CD14-positive monocyte (primary cell): ENCODE measurements around the gene MAD1L1. TPM values are rescaled to one million over a fixed set of nuclear protein-coding genes. Genes with fewer than 3 reads are reported as not detected.

Source experiments
- DNase-seq, 3 donors: peaks; one replicate each; pipeline ENCODE4 v3.0.0-alpha.2; 2011 to 2022
- H2AFZ ChIP-seq: 2 replicates; pipeline ENCODE4 v1.6.0; 2012; ENCODE audit warnings: mild to moderate bottlenecking, low read depth, low read length, inconsistent platforms; ENCODE audit not compliant: insufficient read depth, poor library complexity, severe bottlenecking
- H3K27ac ChIP-seq, 2 donors: 1 replicate in 1 of 2; 2 replicates in 1 of 2; pipeline ENCODE4 v1.5.1; 2012 to 2013; ENCODE audit warnings: low read length in 2 of 2, control low read depth in 1 of 2, inconsistent platforms in 1 of 2, low read depth in 1 of 2, mild to moderate bottlenecking in 1 of 2
- H3K27me3 ChIP-seq, 2 donors: one replicate each; pipeline versions ENCODE4 v1.6.0 to v1.6.1; 2011 to 2013; ENCODE audit warnings: low read length in 2 of 2; ENCODE audit not compliant: control insufficient read depth in 2 of 2, insufficient read depth in 2 of 2
- H3K36me3 ChIP-seq, 2 donors: replicated peaks in 1 of 2; 1 replicate in 1 of 2; 2 replicates in 1 of 2; pipeline versions ENCODE4 v1.5.1 to v1.6.1; 2012 to 2013; ENCODE audit warnings: low read length in 2 of 2, control low read depth in 1 of 2, inconsistent platforms in 1 of 2, mild to moderate bottlenecking in 1 of 2; ENCODE audit not compliant: insufficient read depth in 2 of 2, control insufficient read depth in 1 of 2
- H3K4me1 ChIP-seq, 2 donors: 1 replicate in 1 of 2; 2 replicates in 1 of 2; pipeline versions ENCODE4 v1.5.1 to v1.6.1; 2012 to 2013; ENCODE audit warnings: low read length in 2 of 2, control low read depth in 1 of 2, inconsistent platforms in 1 of 2, mild to moderate bottlenecking in 1 of 2, moderate library complexity in 1 of 2; ENCODE audit not compliant: insufficient read depth in 2 of 2, control insufficient read depth in 1 of 2
- H3K4me2 ChIP-seq: replicated peaks from 2 replicates; pipeline ENCODE3; 2012; ENCODE audit warnings: low read length, moderate library complexity, mild to moderate bottlenecking; ENCODE audit not compliant: poor library complexity, severe bottlenecking; ENCODE audit errors: extremely low read depth
- H3K4me3 ChIP-seq, 3 experiments: fragments of 200-600 bp in 1 of 3; sonication (generic) in 1 of 3; replicated peaks in 1 of 3; 1 replicate in 2 of 3; 2 replicates in 1 of 3; pipeline ENCODE4 v1.5.1; 2011 to 2013; ENCODE audit warnings: low read length in 3 of 3, mild to moderate bottlenecking in 3 of 3, control low read depth in 2 of 3, low read depth in 2 of 3, inconsistent platforms in 1 of 3, moderate library complexity in 1 of 3
- H3K79me2 ChIP-seq: 2 replicates; pipeline ENCODE4 v1.6.0; 2012; ENCODE audit warnings: mild to moderate bottlenecking, control low read depth, inconsistent platforms, low read length, moderate library complexity; ENCODE audit not compliant: insufficient read depth
- H3K9ac ChIP-seq: 2 replicates; pipeline ENCODE4 v1.6.0; 2017; ENCODE audit warnings: low read length, mild to moderate bottlenecking; ENCODE audit not compliant: insufficient read depth, poor library complexity, severe bottlenecking
- H3K9me3 ChIP-seq, 2 donors: replicated peaks in 1 of 2; 1 replicate in 1 of 2; 2 replicates in 1 of 2; pipeline versions ENCODE4 v1.5.1 to v1.6.1; 2012 to 2013; ENCODE audit warnings: low read length in 2 of 2, control low read depth in 1 of 2; ENCODE audit not compliant: control insufficient read depth in 1 of 2, insufficient read depth in 1 of 2
- H4K20me1 ChIP-seq: 2 replicates; pipeline ENCODE4 v1.6.0; 2012; ENCODE audit warnings: mild to moderate bottlenecking, low read length, control low read depth, moderate library complexity; ENCODE audit not compliant: insufficient read depth
- H3K27ac Mint-ChIP-seq, 7 donors: one replicate each; pipeline ENCODE4 v1.8.0; 2020; ENCODE audit warnings: mild to moderate bottlenecking in 7 of 7, mixed read lengths in 7 of 7, moderate library complexity in 6 of 7, inconsistent platforms in 2 of 7
- H3K27me3 Mint-ChIP-seq, 3 donors: one replicate each; pipeline ENCODE4 v1.8.0; 2021 to 2022; ENCODE audit warnings: low read depth in 3 of 3, mild to moderate bottlenecking in 3 of 3, mixed read lengths in 3 of 3, moderate library complexity in 3 of 3, inconsistent platforms in 1 of 3
- H3K36me3 Mint-ChIP-seq, 2 donors: one replicate each; pipeline ENCODE4 v1.8.0; 2020; ENCODE audit warnings: mixed read lengths in 2 of 2, inconsistent platforms in 1 of 2, mild to moderate bottlenecking in 1 of 2
- H3K4me1 Mint-ChIP-seq: one replicate; pipeline ENCODE4 v1.8.0; 2020; ENCODE audit warnings: mild to moderate bottlenecking, mixed read lengths
- H3K4me3 Mint-ChIP-seq, 2 donors: one replicate each; pipeline ENCODE4 v1.8.0; 2020; ENCODE audit warnings: mild to moderate bottlenecking in 2 of 2, mixed read lengths in 2 of 2, moderate library complexity in 1 of 2
- H3K9me3 Mint-ChIP-seq, 7 donors: one replicate each; pipeline ENCODE4 v1.8.0; 2020 to 2022; ENCODE audit warnings: mixed read lengths in 7 of 7, mild to moderate bottlenecking in 6 of 7, moderate library complexity in 6 of 7, inconsistent platforms in 2 of 7
- WGBS: methylation state at CpG from one replicate; pipeline ENCODE4 v1.1.5; 2013; ENCODE audit warnings: missing lambda C conversion rate; ENCODE audit not compliant: insufficient coverage; 5-methylcytosine and 5-hydroxymethylcytosine counted together
- intact Hi-C, 2 donors: fragments of 100-400 bp; cut with micrococcal nuclease; formaldehyde crosslinking; loops; one replicate each; pipeline versions ENCODE4 v1.15.0 to v1.15.1; 2023
- polyA plus RNA-seq, 3 donors: library from polyadenylated mRNA; depleted of rRNA in 1 of 3; unstranded in 2 of 3; stranded (reverse) in 1 of 3; fragments of 300-500 nt in 2 of 3; fragments of >200 nt in 1 of 3; fragmentation: Illumina TruSeq in 2 of 3; gene quantifications; 1 replicate in 2 of 3; 2 replicates in 1 of 3; pipeline ENCODE4 v1.2.3, GENCODE V29; 2012 to 2021
- TF ChIP-seq, protein P1 (sequence below): fragments of 200-600 bp; IDR thresholded peaks from one replicate; pipeline ENCODE4 v1.8.0; 2022; ENCODE audit warnings: antibody characterized with exemption, mild to moderate bottlenecking

Gene MAD1L1
- polyA plus RNA-seq, 3 donors = 22.0 to 39.4 (median 33.2) TPM

DNA sequence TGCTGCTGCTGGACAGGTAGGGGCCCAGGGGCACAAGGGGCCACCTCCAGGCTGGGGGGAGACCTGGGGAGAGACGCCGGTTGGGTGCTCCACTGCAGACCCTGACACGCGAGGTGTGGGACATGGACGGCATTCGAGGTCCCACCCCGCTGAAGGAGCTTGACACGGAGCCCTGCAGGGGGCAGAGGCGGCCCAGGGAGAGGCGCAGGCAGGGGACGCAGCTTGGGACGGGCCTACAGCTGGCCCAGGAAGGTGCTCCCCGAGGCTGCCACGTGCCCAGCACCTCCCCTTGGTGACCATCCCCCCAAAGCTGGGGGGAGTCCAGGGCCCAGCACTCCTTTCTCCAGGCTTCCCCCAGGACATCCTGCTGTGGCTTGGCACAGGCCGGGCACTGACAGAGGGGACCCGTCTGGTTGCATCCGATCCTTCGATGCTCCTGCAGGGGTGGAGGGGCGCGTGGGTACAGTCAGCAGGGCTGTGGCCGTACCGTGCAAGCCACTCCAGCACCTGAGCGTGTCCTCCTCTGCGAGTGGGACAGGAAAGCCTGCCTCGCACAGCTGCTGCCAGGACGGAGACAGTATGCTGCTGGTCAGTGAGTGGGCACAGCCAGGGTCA lies 388.3 kb downstream of the MAD1L1 start:
- no peaks in the 10 kb centered on the region for H3K4me1 Mint-ChIP-seq
- peaks cover 0 to 19% of the 10 kb centered on the region in 2 donors for H3K36me3 ChIP-seq
- no peaks in the 10 kb centered on the region for H3K79me2 ChIP-seq
- peaks cover 0 to 2% (median 0%) of the 10 kb centered on the region in 3 donors for H3K27me3 Mint-ChIP-seq
- H3K9ac ChIP-seq = no peak overlapping the region
- H3K4me3 Mint-ChIP-seq = no peak overlapping the region
- H4K20me1 ChIP-seq = peaks cover 51% of the 10 kb centered on the region
- no peak overlapping the region for H3K4me2 ChIP-seq
- peaks cover 11 to 28% of the 10 kb centered on the region in 2 donors for H3K36me3 Mint-ChIP-seq
- intact Hi-C loops = no loop called here
- TF ChIP-seq, protein P1, sequence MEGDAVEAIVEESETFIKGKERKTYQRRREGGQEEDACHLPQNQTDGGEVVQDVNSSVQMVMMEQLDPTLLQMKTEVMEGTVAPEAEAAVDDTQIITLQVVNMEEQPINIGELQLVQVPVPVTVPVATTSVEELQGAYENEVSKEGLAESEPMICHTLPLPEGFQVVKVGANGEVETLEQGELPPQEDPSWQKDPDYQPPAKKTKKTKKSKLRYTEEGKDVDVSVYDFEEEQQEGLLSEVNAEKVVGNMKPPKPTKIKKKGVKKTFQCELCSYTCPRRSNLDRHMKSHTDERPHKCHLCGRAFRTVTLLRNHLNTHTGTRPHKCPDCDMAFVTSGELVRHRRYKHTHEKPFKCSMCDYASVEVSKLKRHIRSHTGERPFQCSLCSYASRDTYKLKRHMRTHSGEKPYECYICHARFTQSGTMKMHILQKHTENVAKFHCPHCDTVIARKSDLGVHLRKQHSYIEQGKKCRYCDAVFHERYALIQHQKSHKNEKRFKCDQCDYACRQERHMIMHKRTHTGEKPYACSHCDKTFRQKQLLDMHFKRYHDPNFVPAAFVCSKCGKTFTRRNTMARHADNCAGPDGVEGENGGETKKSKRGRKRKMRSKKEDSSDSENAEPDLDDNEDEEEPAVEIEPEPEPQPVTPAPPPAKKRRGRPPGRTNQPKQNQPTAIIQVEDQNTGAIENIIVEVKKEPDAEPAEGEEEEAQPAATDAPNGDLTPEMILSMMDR = no peak
- no peak overlapping the region for H3K4me3 ChIP-seq
- no peaks in the 10 kb centered on the region for H3K27me3 ChIP-seq
- peak overlapping the region in 1 of 7 donors; percentile 49 for H3K27ac Mint-ChIP-seq
- DNase-seq = no peak
- no peak overlapping the region for H2AFZ ChIP-seq
- H3K27ac ChIP-seq = no peak overlapping the region
- peaks cover 0 to 2% (median 0%) of the 10 kb centered on the region in 7 donors for H3K9me3 Mint-ChIP-seq
- H3K9me3 ChIP-seq = no peaks in the 10 kb centered on the region
- 80% methylated on average over 26 of the region's 26 CpGs for WGBS
- H3K4me1 ChIP-seq = no peaks in the 10 kb centered on the region

DNA sequence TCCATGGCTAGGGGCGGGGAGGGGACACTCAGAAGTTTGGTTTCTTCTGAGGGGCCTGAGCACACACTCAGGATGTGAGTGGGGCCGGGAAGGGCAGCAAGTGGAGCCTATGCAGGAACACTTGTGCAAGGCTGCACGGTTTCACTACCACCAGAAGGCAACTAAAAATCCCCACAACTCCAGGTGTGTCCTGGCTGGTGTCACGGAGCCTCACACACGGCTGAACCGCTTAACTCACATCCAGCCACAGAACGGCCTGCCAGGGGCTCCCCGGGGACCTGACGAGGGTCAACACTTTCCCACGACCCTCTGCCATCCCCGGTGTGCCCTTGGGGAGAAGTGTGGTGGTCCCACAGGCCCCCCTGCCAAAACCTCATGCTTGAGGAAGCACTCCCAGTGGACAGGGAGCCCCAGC lies 388.8 kb downstream of the MAD1L1 start:
- Mint-ChIP-seq H3K9me3 (peaks cover 0 to 6% (median 0%) of the 10 kb centered on the region in 7 donors), H3K4me3 (no peak overlapping the region), H3K27ac (no peak overlapping the region), H3K4me1 (no peaks in the 10 kb centered on the region), H3K27me3 (peaks cover 0 to 2% (median 0%) of the 10 kb centered on the region in 3 donors), H3K36me3 (peaks cover 11 to 28% of the 10 kb centered on the region in 2 donors)
- H4K20me1 ChIP-seq = peaks cover 46% of the 10 kb centered on the region
- no peak overlapping the region for H3K27ac ChIP-seq
- H3K9me3 ChIP-seq = no peaks in the 10 kb centered on the region
- no peak overlapping the region for H3K4me3 ChIP-seq
- intact Hi-C loops = no loop called here
- H3K36me3 ChIP-seq = peaks cover 0 to 19% of the 10 kb centered on the region in 2 donors
- H3K4me1 ChIP-seq = no peaks in the 10 kb centered on the region
- DNase-seq = no peak
- no peaks in the 10 kb centered on the region for H3K27me3 ChIP-seq
- H3K79me2 ChIP-seq = no peaks in the 10 kb centered on the region
- H3K9ac ChIP-seq = no peak overlapping the region
- TF ChIP-seq, protein P1 = no peak
- H3K4me2 ChIP-seq = no peak overlapping the region
- H2AFZ ChIP-seq = no peak overlapping the region
- 75% methylated on average over 10 of the region's 11 CpGs for WGBS
